IPS DF 4.7 (cell line): ENCODE data around the gene RNF152.

Experiments
- DNase-seq: peaks from one replicate; pipeline ENCODE4 v3.0.0-alpha.2; 2013; ENCODE audit warnings: low spot score; ENCODE audit errors: extremely low read depth

RNF152 gene, protein sequence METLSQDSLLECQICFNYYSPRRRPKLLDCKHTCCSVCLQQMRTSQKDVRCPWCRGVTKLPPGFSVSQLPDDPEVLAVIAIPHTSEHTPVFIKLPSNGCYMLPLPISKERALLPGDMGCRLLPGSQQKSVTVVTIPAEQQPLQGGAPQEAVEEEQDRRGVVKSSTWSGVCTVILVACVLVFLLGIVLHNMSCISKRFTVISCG

GRCh38 chr18:61892683-61893308 lies at the start of gene RNF152:
TSS of gene RNF152 (minus strand) at chr18:61893007. CDS start at chr18:61816463, 76,544 bp downstream.
- DNase-seq: no peak

DNA sequence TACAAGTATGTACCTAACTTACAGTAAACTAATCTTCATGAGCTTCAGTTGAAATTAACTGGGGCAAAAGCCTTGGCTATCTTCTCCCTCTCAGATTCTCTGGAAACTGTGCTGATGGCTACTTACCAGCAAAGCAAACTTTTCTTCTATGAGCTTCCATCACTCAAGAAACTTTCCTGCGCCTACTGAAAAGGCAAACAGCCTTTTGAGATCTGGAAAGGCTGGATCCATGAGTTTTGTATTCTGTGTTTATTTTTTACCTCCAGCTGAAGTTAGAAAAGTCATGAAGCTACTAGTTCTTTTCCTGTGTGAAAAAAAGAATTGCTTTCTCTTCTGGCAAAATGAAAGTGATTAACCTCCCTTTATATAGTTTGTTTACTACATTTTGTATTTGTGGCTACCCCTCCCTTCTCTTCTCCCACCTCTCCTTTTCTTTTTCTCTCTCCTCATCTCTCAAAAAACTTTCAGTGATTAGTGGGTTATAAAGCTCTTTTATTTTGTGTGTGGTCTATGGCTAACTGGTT lies 49.2 kb upstream of the RNF152 start:
- no peak for DNase-seq

DNA sequence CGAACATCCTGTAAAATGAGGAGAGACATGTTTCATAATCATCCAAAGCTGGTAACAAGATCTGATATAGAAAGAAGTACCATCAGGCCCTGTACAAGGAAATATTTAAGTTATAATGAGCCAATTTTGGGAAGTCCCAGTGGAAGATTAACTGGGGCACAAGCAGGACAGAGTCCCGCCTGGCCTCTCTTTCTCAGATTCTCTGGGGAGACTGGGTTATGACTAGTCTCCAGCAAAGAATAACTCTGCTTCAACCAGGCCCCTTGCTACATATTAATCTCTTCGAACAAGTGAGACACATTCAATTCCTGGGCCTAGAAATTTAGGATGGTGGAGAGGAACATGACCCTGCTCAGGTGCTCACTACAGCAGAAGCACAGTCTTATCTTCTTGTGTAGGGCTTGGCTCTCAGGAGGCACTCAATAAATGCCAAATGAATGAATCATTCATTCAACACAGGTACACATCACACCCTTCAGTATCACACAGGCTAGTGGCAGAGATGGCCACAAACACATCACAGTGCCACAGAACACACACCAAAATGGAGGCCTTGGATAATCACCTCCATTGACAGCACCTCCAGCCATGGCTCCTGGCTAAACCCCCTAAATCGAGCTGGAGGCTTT lies 46.4 kb upstream of the RNF152 start:
- no peak for DNase-seq

DNA sequence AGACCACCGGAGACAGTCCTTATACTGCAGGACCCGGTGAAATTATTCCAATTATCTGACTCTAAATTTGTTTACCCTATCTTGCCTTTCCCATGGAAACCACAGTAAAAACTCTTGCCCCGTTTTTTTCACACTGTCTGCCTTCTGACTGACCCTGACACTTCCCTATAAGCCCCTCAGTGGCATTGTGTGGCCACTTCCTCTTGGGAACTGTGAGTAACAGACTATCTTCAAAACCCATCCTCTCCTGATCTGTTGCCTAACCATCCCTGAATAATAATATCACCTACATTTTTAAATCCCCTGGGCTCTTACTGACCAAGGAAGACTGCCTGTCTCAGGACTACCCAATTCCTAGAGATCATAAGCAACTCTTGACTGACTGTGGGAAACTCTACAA lies 42.6 kb upstream of the RNF152 start:
- DNase-seq: no peak

DNA sequence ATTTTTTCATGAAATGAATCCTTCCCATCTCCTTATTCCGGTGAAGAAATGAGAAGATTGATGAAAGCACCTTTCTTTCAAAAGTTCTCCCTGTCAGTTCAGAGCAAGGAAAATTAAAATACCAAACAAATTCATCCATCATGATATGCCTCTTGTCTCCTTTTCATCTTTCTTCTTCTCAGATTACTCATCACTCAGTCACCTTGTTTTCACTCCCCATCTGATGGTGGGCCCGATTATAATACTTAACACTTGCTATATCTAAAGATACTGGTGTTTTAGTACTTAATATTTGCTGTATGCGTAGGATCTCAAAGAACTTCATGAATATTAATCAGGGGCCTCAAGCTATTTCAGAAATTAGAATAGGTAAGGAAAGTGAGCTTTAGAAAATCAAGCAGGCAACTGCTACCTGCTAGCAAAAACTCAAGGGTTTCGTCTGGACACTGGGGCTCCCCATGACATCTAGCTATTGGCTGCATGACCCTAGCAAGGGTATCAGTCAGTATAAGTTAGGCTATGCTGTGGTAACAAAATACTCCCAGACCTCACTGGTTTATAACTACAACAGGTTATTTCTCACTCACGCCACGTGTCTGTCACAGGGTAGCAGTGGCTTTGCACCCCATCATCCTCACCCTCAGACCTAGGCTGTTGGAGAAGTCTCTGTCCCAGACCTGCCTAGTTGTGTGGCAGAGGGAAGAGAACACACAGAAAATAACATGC lies 39.0 kb upstream of the RNF152 start:
- no peak for DNase-seq

DNA sequence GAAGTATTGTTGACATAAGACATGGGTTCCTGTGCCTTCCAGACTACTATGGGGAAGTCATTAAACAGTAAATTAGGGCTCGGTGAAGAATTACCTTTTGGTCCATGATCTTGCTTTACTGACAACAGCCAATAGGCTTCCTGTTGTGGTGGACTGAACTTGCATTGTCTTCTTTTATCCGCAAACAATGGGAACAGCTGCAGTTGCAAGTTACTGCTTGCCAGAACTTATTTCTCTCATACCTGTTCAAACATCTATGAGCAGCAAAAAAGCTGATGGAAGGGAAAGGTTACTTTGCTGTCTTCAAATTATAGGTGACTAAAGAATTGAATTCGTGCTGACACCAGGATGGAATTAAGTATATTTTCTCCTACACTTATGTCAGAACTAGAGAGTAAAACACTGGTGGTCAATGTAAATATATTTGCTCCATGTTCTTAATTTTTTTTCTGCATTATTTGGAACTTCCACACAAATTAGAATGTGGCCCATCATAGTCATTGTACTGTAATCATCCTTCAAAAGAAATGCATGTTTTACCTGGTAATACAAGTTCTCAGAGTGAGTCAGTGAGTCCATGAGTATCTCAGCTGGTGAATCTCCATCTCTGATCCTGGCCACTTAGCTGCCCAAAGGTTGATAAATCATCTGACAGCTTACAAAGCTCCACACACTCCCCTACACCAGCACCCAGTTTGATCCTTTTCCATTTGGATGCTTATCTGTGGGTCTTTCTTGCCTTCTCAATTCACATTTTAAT lies 37.3 kb upstream of the RNF152 start:
- DNase-seq: no peak

DNA sequence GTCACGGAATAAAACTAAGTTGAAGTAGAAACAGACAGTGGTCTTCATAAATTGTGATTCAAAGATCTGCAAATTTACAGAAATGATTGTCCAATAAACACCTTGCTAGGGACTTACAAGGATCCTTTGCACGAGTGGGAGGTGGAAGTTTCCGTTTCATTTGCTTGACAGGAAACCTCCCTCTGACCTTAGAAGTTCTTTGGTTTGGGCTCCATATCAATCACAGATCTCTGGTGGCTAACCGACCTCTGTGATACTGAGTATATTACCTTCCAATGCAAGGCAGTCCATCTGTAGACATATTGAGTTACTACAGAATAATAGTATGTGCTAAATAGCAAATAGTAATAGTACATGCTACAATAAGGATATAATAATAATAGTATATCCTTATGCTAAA lies 33.7 kb upstream of the RNF152 start:
- DNase-seq: no peak

GRCh38 chr18:61924550-61924949 lies 31.7 kb upstream of the RNF152 start:
- no peak for DNase-seq

DNA sequence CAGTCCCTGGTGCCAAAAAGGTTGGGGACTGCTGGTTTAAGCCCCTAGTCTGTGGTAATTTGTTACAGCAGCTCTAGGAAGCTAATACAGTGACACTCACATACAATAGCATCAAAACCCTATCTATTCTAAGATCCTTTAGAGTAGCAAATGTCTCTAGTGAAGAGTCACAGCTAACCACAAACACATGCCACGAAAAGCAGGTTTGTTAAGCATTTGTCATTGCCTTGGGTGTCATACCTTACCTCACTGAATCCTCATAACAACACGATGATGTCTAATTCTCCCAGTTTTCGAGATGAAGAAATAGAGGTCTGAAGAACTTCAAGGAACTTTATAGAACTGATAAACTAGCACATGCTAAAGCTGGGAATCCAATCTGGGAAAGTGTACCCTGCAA lies 29.6 kb upstream of the RNF152 start:
- DNase-seq: no peak

- no peak for DNase-seq
These were observed 28.9 kb upstream of the RNF152 start for GRCh38 chr18:61921621-61922235.

- no peak for DNase-seq
These were observed 25.0 kb upstream of the RNF152 start for GRCh38 chr18:61917818-61918217.

- no peak for DNase-seq
These were observed 19.7 kb upstream of the RNF152 start for GRCh38 chr18:61912476-61912875.

- DNase-seq: no peak
These were observed 17.3 kb upstream of the RNF152 start for GRCh38 chr18:61910101-61910500.

DNA sequence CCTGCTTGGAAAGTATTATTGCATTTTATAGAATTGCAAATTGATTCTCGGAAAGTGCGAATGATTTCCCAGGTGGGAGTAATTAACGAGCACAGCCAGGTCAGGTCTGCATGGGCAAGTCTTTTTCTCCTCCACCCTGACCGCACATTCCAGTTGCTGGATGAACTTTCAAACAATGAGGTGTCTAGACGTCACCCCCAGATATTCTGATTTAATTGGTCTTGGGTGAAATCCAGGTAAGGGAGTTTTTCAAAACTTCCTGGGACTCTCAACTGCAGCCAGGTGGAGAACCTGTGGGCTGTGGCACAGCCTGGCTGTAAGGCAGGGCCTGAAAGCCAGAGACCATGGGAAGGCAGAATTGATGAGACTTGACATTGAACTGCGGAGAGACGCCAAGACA lies 15.9 kb upstream of the RNF152 start:
- DNase-seq: no peak

DNA sequence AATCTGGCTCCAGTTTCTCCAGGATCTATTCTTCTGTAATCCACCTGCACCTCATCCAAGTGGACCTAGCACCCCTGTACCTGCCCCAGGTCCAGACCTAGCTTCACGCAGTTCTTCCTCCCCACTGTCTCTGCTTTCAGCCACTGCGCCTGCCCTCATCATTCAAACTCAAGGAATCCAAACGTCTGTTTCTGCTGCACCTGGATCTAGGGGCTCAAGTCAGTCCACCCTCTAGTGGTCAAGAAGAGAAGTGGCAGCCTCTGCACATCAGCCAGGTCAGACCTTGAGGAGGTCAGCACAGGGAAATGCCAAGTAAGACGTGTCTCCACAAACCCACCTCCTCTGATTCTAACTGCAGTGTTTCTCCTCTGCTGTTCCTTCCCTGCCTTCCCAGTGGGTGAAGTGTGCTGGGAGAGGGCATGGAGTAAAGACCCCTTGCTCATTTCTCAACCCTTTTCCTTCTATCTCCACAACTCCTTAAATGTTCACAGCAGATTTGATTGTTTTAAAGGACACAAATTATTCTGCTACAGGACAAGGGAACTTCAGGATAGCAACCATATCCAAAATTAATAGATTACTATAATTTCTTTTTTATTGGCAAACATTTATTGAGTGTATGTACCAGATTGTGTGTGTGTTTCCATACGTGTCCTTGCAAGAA lies 8.6 kb upstream of the RNF152 start:
- DNase-seq: peak; percentile 62

DNA sequence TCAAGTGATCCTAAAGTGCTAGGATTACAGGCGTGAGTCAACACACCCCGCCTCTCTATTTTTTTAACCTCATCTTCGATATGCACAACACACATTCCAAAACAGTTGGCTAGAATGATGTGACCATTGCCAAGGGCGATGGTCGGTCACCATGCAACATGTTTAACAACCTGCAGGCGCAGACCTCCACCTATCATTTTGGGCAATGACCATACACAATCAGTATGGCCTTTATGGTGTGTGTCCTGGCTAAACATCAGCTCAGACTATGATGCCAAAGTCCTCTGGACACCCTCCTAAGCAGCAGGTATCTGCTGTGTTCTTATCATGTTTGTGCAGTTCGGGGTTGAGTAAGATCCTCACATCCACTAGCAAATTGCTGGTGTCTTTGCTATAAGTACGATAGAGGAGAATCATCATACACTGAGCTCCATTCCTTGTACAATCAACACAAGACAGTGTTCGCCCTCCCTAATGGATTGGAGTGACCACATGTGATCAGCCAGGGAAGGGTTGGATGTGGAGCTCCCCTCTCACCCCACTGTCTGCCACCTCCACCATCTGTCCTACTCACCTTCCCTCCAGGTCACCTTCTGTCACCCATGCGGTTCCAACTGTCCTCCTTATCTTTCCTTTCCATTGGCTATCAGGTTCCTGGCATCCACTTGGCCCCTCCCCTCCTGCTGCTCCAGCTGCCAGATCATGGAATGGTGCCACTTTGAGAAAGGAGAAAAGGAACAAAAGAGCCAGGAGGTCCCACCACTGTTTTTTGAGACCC lies 7.9 kb upstream of the RNF152 start:
- DNase-seq: no peak

GRCh38 chr18:61898640-61899101 lies 5.9 kb upstream of the RNF152 start:
- no peak for DNase-seq

GRCh38 chr18:61896757-61897156 lies 4.0 kb upstream of the RNF152 start:
- no peak for DNase-seq

GRCh38 chr18:61896118-61896517 lies 3.3 kb upstream of the RNF152 start:
- no peak for DNase-seq
